ENCODE data around the gene ZFYVE9. TPM values are rescaled to one million over a fixed set of nuclear protein-coding genes. Genes with fewer than 3 reads are reported as not detected.
"Not testable (repeated sequence)": the region's sequence is repeated elsewhere in the genome, so short reads cannot be mapped to it uniquely, and the experiment has no call there.

The ZFYVE9 gene
- total RNA-seq, 1 donor from 2014 or later: 25.6 TPM

DNA sequence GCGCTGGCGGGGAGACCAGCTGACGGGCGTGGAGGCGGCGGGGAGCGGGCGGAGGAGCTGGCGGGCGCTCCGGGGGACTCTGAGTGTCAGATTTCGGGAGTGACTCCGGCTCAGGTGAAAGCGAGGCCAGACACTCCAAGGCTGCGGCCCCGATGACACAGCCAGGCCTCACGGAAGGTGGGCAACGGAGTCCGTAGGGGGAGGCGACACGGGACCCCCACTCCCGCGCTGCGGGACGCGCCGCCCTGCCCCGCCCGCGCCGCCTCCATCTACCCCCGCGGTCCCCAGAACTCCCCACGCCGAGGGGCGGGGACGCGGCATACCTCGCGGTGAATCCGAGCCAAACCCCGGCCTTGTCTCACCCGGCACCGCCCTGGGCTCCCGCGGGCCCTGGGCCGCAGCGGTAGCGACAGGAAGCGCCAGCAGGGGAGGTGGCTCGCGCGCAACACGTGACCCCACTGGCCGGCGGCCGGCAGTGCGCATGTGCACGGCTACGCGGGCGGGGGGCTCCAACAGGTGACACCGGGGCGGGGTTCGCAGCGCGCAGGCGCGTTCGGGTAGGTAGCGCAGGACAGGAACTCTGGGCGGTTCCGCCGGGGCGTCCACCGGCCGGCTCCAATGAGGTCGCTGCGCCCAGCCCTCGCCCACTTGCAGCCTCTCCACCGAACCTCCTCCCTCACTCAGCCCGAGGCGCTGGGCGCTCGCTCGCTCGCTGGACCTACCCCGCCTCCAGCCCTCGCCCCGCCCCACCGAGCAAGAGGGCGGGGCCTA, 224.0 kb downstream of the ZFYVE9 start, which contains the start of gene CC2D1B:
Gene CC2D1B (minus strand): TSS at position 460 of the 771 bp plus-strand sequence. CDS start 1,585 bp downstream, outside the sequence.
- peaks cover 15% of the 10 kb centered on the region for H3K9me3 Mint-ChIP-seq (ENCODE audit: unreplicated experiment)
- peak within 1 kb of the TSS; percentile 100 for H3K27ac Mint-ChIP-seq (ENCODE audit: unreplicated experiment)
- TF ChIP-seq, protein P1, sequence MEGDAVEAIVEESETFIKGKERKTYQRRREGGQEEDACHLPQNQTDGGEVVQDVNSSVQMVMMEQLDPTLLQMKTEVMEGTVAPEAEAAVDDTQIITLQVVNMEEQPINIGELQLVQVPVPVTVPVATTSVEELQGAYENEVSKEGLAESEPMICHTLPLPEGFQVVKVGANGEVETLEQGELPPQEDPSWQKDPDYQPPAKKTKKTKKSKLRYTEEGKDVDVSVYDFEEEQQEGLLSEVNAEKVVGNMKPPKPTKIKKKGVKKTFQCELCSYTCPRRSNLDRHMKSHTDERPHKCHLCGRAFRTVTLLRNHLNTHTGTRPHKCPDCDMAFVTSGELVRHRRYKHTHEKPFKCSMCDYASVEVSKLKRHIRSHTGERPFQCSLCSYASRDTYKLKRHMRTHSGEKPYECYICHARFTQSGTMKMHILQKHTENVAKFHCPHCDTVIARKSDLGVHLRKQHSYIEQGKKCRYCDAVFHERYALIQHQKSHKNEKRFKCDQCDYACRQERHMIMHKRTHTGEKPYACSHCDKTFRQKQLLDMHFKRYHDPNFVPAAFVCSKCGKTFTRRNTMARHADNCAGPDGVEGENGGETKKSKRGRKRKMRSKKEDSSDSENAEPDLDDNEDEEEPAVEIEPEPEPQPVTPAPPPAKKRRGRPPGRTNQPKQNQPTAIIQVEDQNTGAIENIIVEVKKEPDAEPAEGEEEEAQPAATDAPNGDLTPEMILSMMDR (IDR thresholded peaks at IDR 0.05; ENCODE audit: partially characterized antibody, unreplicated experiment): peak; percentile 28
- DNase-seq: peak; percentile 99
- peak within 1 kb of the TSS; percentile 99 for H3K4me3 Mint-ChIP-seq (ENCODE audit: unreplicated experiment)
- H3K4me1 Mint-ChIP-seq (ENCODE audit: low read depth, unreplicated experiment): peaks cover 7% of the 10 kb centered on the region
- peaks cover 13% of the 10 kb centered on the region for H3K27me3 Mint-ChIP-seq (ENCODE audit: unreplicated experiment)
- peaks cover 6% of the 10 kb centered on the region for H3K36me3 Mint-ChIP-seq (ENCODE audit: unreplicated experiment)

DNA sequence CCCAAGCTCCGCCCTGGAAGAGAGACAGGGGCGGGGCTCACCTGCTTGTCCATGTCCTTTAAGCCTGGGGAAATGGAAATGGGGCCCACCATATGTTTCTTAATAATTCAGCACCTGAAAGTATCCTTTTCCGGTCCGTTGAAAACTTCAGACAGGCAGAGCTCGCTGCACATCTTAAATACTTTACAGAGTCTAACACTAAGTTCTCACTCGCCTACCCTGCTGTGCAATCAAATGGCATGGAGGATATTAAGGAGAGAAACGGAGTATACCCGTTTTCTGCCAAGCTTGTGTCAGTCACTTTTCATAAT, 224.6 kb downstream of the ZFYVE9 start:
- no peak for DNase-seq
- peak overlapping the region; percentile 94 for H3K27ac Mint-ChIP-seq (ENCODE audit: unreplicated experiment)
- H3K9me3 Mint-ChIP-seq (ENCODE audit: unreplicated experiment): peaks cover 15% of the 10 kb centered on the region
- TF ChIP-seq, protein P1 (IDR thresholded peaks at IDR 0.05; ENCODE audit: partially characterized antibody, unreplicated experiment): no peak
- H3K36me3 Mint-ChIP-seq (ENCODE audit: unreplicated experiment): peaks cover 4% of the 10 kb centered on the region
- peak overlapping the region; percentile 86 for H3K4me3 Mint-ChIP-seq (ENCODE audit: unreplicated experiment)
- peaks cover 10% of the 10 kb centered on the region for H3K27me3 Mint-ChIP-seq (ENCODE audit: unreplicated experiment)
- H3K4me1 Mint-ChIP-seq (ENCODE audit: low read depth, unreplicated experiment): peaks cover 7% of the 10 kb centered on the region

DNA sequence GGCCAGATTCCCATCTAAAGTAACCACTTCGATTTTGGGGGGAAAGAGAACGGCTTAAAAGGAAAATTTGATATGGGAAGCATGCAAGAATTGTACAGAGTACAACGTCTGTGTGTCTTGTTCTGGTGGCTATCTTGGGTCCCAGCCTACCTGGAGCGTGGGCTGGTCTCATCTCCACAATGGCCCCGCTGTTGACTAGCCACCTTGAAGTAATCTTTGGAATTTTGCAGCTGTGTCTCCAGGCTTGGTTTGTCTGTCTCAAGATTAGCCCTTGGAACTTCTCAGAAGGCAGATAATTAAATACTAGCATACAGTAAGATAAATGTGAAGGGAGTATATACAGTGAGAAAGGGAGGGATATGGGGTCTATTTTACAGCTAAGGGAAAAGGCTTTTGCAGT, 225.4 kb downstream of the ZFYVE9 start:
- peaks cover 14% of the 10 kb centered on the region for H3K9me3 Mint-ChIP-seq (ENCODE audit: unreplicated experiment)
- TF ChIP-seq, protein P1 (IDR thresholded peaks at IDR 0.05; ENCODE audit: partially characterized antibody, unreplicated experiment): no peak
- no peaks in the 10 kb centered on the region for H3K36me3 Mint-ChIP-seq (ENCODE audit: unreplicated experiment)
- H3K27me3 Mint-ChIP-seq (ENCODE audit: unreplicated experiment): peaks cover 8% of the 10 kb centered on the region
- H3K4me1 Mint-ChIP-seq (ENCODE audit: low read depth, unreplicated experiment): peaks cover 7% of the 10 kb centered on the region
- no peak for DNase-seq
- no peak overlapping the region for H3K27ac Mint-ChIP-seq (ENCODE audit: unreplicated experiment)
- peak overlapping the region; percentile 49 for H3K4me3 Mint-ChIP-seq (ENCODE audit: unreplicated experiment)

DNA sequence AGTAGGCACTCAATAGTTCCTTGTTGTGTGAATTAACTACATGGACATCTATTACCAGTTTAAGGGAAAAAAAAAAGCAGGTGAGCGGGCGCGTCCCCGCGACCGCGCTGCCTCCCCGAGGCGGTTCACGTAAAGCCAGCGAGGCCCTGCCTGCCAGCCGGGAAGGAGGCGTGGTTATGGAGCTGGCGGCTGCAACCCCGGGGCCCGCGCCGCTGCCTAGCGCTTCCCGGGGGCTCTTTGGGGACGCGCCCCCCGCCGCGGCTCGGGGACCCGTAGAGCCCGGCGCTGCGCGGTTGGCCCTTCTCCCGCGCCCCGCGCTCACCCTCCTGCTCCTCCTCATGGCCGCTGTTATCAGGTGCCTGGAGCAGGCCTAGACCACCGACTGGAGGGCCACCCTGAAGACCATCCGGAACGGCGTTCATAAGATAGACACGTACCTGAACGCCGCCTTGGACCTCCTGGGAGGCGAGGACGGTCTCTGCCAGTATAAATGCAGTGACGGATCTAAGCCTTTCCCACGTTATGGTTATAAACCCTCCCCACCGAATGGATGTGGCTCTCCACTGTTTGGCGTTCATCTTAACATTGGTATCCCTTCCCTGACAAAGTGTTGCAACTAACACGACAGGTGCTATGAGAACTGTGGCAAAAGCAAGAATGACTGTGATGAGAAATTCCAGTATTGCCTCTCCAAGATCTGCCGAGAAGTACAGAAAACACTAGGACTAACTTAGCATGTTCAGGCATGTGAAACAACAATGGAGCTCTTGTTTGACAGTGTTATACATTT, 226.7 kb downstream of the ZFYVE9 start:
- peaks cover 7% of the 10 kb centered on the region for H3K4me1 Mint-ChIP-seq (ENCODE audit: low read depth, unreplicated experiment)
- H3K4me3 Mint-ChIP-seq (ENCODE audit: unreplicated experiment): peak overlapping the region; percentile 84
- peaks cover 14% of the 10 kb centered on the region for H3K9me3 Mint-ChIP-seq (ENCODE audit: unreplicated experiment)
- no peaks in the 10 kb centered on the region for H3K36me3 Mint-ChIP-seq (ENCODE audit: unreplicated experiment)
- DNase-seq: peak; percentile 74
- H3K27me3 Mint-ChIP-seq (ENCODE audit: unreplicated experiment): peaks cover 8% of the 10 kb centered on the region
- H3K27ac Mint-ChIP-seq (ENCODE audit: unreplicated experiment): peak overlapping the region; percentile 26
- TF ChIP-seq, protein P1 (IDR thresholded peaks at IDR 0.05; ENCODE audit: partially characterized antibody, unreplicated experiment): no peak

DNA sequence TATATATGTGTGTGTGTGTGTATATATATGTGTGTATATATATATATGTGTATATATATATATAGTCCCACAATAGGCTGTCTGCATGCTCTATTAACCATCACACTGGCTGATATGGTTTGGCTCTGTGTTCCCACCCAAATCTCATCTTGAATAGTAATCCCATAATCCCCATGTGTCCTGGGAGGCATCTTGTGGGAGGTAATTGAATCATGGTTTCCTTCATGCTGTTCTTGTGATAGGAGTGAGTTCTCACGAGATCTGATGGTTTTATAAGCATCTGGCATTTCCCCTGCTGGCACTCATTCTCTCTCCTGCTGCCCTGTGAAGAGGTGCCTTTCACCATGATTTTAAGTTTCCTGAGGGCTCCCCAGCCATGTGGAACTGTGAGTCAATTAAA, 228.0 kb downstream of the ZFYVE9 start:
- Mint-ChIP-seq H3K4me3 (ENCODE audit: unreplicated experiment) (peak overlapping the region; percentile 53), H3K9me3 (ENCODE audit: unreplicated experiment) (peaks cover 13% of the 10 kb centered on the region)
- not testable (repeated sequence) for H3K36me3 Mint-ChIP-seq (ENCODE audit: unreplicated experiment); H3K4me1 Mint-ChIP-seq (ENCODE audit: low read depth, unreplicated experiment); DNase-seq; H3K27me3 Mint-ChIP-seq (ENCODE audit: unreplicated experiment); H3K27ac Mint-ChIP-seq (ENCODE audit: unreplicated experiment)

Data from glutamatergic neuron (in vitro differentiated cells).